ENCODE measurements around the gene B4GALT6.

B4GALT6 gene

DNA sequence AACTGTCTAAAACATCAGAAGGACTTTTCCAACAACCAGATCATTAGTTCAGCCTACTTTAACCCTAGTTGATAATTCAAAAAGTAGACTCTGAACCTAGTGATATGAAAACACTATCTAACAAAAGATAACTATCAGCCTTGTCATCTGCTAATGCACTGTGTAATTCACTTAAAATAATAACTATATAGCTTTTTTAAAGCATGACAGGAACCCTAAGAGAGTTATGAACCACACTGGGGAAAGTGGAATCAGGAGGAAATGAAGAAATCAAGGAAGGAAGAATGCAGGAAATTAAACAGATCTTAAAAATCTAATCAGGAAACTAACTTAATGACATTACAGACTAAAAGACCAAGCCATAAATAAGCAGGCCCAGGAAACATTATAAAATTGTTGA lies 9.0 kb downstream of the B4GALT6 start:
- no peak for TF ChIP-seq CTCF (IDR thresholded peaks at IDR 0.05; ENCODE audit: low read length, missing control alignments)
- no peak overlapping the region for H3K4me3 ChIP-seq (replicated peaks; ENCODE audit: low read depth, low read length)
- no peak for DNase-seq (ENCODE audit: low read depth)

- H3K4me3 ChIP-seq (replicated peaks; ENCODE audit: low read depth, low read length) = no peak overlapping the region
- DNase-seq (ENCODE audit: low read depth) = no peak
- TF ChIP-seq CTCF (IDR thresholded peaks at IDR 0.05; ENCODE audit: low read length, missing control alignments) = no peak
These were observed 11.7 kb downstream of the B4GALT6 start for GRCh38 chr18:31672628-31673135.

- TF ChIP-seq CTCF (IDR thresholded peaks at IDR 0.05; ENCODE audit: low read length, missing control alignments) = no peak
- no peak for DNase-seq (ENCODE audit: low read depth)
- H3K4me3 ChIP-seq (replicated peaks; ENCODE audit: low read depth, low read length) = no peak overlapping the region
These were observed 12.4 kb downstream of the B4GALT6 start for GRCh38 chr18:31671951-31672350.

DNA sequence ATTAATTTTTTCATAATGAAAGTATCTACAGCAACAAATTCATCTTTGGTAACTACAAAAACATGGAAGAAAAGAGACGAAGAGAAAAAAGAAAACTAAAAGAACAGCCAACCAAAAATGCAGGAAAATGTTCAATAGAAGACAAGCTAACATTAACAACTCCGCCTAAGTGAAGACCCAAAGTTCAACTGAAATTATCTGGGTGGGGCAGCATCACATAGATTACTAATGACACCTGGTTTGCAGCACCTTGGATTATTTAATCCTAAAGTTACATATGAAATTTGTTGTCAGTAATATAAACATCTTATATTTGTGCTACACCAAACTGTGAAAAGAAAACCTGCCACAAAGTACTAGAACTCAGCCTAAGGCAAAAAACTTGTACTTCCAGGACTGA lies 14.8 kb downstream of the B4GALT6 start:
- H3K4me3 ChIP-seq (replicated peaks; ENCODE audit: low read depth, low read length) = no peak overlapping the region
- DNase-seq (ENCODE audit: low read depth) = no peak
- no peak for TF ChIP-seq CTCF (IDR thresholded peaks at IDR 0.05; ENCODE audit: low read length, missing control alignments)

DNA sequence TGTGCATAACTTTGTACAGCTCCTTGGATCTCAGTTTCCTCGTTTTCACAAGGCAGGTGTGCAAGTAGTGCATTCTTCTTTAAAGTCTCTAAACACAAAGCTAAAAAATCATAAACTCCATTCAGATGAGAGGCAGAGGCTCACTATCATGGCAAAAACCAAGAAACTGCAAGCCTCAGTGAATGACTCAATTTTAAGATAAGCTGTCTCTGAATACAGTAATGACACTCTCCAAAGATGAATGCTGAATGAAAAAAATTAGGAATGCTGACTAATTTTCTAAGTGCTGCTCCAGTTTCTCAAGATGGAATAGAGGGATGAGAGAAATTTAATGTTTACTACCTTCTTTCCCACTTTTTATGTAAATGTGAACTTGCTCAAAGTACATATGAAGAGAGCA lies 17.2 kb downstream of the B4GALT6 start:
- no peak for TF ChIP-seq CTCF (IDR thresholded peaks at IDR 0.05; ENCODE audit: low read length, missing control alignments)
- DNase-seq (ENCODE audit: low read depth) = peak; percentile 52
- no peak overlapping the region for H3K4me3 ChIP-seq (replicated peaks; ENCODE audit: low read depth, low read length)

- no peak overlapping the region for H3K4me3 ChIP-seq (replicated peaks; ENCODE audit: low read depth, low read length)
- no peak for TF ChIP-seq CTCF (IDR thresholded peaks at IDR 0.05; ENCODE audit: low read length, missing control alignments)
These were observed 18.3 kb downstream of the B4GALT6 start for GRCh38 chr18:31666055-31666454.

DNA sequence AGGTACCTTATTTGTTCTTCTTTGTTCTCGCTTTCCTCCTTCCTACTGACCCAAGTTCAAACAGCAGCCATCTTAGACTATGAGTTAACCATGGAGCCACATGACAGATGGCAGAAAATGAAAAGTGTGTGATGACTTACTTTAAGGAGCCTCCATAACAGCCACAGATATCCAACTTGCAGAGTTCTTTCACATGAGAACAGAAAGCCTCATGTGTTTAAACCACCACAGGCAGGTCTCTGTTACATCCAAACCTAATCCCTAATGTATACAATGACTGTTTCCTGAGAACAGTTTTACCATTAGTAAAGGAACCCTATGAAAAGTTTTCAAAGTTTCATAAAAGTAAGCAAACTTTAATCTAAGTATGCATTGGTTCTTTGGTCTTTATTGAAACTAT lies 20.3 kb downstream of the B4GALT6 start:
- TF ChIP-seq CTCF (IDR thresholded peaks at IDR 0.05; ENCODE audit: low read length, missing control alignments) = no peak
- DNase-seq (ENCODE audit: low read depth) = no peak
- H3K4me3 ChIP-seq (replicated peaks; ENCODE audit: low read depth, low read length) = no peak overlapping the region

More at GRCh38 chr18:31666055-31666454, 18.3 kb downstream of the B4GALT6 start:
- no peak for DNase-seq (ENCODE audit: low read depth)
